Stimulated activated CD4-positive, alpha-beta T cell treated with anti-CD3 and anti-CD28 coated beads, Interleukin-4, amount 100 ng/mL, for 24 hours (primary cell): ENCODE data around the gene ALPK1.
"Not testable (repeated sequence)": the region's sequence is repeated elsewhere in the genome, so short reads cannot be mapped to it uniquely, and the experiment has no call there.

ENCODE experiments used
- DNase-seq: peaks from one replicate; pipeline ENCODE4 v3.0.0-alpha.2; 2020

Gene ALPK1

DNA sequence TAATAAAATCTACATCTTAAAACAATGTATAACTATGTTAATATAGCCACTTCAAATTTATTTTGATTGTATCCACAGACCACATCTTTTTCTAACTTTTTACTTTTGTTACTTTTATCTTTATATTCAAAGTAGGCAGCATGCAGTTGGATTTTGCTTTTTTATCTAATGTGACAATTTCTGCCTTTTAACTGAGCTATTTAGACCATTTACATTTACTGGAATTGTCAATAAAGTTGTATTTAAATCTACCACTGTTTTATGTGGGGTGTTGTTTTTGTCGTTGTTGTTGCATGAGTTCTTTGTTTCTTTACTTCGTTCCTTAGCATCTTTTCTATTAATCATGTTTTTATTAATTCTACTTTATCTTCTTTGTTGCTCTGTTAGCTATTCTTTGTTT lies 176.8 kb downstream of the ALPK1 start:
- no peak for DNase-seq

DNA sequence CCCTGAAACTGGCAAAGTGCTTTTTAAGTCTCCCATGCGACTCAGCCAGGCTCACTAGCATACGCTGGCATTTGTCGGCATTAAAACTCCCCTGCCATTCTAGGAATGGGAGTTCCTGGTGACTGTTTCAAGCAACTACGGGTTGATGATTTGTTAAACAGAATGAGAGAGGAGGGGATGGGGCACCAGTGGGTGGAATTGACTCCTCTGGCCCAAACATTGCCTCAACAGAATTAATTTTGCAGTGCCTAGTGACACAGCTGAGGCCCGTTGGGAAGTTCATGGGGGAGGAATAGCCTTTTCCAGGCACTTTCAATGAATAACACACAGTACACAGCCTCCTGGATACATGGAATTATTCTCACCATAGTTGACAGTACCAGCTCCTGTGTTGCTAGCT lies 188.8 kb downstream of the ALPK1 start:
- DNase-seq, result no peak

DNA sequence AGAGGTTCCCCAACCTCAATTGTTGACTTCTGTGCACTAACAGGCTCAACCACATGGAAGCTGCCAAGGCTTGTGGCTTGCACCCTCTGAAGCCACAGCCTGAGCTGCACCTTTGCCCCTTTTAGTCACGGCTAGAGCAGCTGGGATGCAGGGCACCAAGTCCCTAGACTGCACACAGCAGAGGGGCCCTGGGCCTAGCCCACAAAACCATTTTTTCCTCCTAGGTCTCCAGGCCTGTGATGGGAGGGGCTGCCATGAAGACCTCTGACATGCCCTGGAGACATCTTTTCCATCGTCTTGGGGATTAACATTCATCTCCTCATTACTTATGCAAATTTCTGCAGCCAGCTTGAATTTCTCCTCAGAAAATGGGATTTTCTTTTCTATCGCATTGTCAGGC lies 193.6 kb downstream of the ALPK1 start:
- not testable (repeated sequence) for DNase-seq
